OCI-LY3 (cell line): ENCODE results near the gene OLIG2.

Source experiments
- EZH2phosphoT487 ChIP-seq: fragments of 200-600 bp; shearing (Covaris generic); IDR thresholded peaks from 2 replicates; pipeline ENCODE4 v1.6.1; 2018; ENCODE audit warnings: antibody characterized with exemption, mixed run types, low read depth
- TF ChIP-seq, protein P1 (sequence below): fragments of 200-600, 300-600 bp; sonication (generic); IDR thresholded peaks from 2 replicates; pipeline ENCODE4 v1.5.1; 2014; ENCODE audit warnings: antibody characterized with exemption, low read length, low read depth

DNA sequence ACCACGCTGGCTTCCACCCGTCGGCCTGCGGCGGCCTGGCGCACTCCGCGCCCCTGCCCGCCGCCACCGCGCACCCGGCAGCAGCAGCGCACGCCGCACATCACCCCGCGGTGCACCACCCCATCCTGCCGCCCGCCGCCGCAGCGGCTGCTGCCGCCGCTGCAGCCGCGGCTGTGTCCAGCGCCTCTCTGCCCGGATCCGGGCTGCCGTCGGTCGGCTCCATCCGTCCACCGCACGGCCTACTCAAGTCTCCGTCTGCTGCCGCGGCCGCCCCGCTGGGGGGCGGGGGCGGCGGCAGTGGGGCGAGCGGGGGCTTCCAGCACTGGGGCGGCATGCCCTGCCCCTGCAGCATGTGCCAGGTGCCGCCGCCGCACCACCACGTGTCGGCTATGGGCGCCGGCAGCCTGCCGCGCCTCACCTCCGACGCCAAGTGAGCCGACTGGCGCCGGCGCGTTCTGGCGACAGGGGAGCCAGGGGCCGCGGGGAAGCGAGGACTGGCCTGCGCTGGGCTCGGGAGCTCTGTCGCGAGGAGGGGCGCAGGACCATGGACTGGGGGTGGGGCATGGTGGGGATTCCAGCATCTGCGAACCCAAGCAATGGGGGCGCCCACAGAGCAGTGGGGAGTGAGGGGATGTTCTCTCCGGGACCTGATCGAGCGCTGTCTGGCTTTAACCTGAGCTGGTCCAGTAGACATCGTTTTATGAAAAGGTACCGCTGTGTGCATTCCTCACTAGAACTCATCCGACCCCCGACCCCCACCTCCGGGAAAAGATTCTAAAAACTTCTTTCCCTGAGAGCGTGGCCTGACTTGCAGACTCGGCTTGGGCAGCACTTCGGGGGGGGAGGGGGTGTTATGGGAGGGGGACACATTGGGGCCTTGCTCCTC is 1.9 kb downstream of the OLIG2 start:
- TF ChIP-seq, protein P1, sequence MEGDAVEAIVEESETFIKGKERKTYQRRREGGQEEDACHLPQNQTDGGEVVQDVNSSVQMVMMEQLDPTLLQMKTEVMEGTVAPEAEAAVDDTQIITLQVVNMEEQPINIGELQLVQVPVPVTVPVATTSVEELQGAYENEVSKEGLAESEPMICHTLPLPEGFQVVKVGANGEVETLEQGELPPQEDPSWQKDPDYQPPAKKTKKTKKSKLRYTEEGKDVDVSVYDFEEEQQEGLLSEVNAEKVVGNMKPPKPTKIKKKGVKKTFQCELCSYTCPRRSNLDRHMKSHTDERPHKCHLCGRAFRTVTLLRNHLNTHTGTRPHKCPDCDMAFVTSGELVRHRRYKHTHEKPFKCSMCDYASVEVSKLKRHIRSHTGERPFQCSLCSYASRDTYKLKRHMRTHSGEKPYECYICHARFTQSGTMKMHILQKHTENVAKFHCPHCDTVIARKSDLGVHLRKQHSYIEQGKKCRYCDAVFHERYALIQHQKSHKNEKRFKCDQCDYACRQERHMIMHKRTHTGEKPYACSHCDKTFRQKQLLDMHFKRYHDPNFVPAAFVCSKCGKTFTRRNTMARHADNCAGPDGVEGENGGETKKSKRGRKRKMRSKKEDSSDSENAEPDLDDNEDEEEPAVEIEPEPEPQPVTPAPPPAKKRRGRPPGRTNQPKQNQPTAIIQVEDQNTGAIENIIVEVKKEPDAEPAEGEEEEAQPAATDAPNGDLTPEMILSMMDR = no peak
- TF ChIP-seq EZH2phosphoT487 = no peak
